GM03348 (cell line): ENCODE data around the gene ZNF701.
"Not testable (repeated sequence)": the region's sequence is repeated elsewhere in the genome, so short reads cannot be mapped to it uniquely, and the experiment has no call there.

ENCODE experiments used
- DNase-seq: peaks from one replicate; pipeline ENCODE4 v3.0.0; 2012; ENCODE audit warnings: low spot score

ZNF701 gene

DNA sequence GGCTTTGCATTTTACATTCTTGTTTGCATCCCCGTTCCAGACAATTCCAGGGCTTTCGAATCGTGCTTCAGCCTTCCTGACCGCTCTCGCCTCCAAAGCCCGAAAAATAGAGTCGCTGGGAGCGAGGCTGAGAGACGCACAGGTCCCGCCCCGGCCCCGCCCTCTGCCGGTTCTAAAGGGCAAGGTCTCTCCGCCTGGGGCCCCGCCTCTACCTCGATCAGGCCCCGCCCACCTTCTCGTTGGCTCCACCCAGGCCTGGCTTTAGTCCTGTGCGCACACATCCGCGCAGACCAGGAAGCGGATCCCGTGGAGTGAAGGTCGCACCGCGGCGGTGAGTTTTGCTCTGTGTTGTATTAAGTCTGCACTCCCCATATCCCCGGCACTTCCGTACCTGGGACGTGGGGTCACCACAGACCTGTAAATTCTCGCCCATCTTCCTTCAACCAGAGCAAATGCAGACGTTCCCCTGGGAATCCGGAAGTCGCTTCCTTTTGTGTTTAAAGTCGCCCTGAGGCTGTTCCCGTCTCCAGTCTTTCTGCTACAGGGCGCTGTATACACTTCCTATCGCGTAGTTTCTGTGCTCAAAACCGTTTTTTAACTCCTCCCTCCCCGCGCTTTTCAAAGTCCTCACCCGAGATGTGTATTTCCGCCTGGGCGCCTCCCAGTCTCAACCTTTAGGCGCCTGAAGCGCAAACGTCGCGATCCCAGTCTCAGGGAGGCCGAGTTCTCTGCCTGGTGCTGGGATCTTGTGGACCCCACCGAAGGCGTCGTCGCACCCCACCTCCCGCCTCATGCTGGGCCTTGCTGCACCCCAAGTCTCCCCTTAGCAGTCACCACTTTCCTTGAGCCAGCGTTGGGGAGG, at the start of gene ZNF701:
Gene ZNF701, plus strand, starts transcription at position 288 of the 862 bp plus-strand sequence. CDS start 3,861 bp downstream, outside the sequence.
- peak; percentile 95 for DNase-seq

DNA sequence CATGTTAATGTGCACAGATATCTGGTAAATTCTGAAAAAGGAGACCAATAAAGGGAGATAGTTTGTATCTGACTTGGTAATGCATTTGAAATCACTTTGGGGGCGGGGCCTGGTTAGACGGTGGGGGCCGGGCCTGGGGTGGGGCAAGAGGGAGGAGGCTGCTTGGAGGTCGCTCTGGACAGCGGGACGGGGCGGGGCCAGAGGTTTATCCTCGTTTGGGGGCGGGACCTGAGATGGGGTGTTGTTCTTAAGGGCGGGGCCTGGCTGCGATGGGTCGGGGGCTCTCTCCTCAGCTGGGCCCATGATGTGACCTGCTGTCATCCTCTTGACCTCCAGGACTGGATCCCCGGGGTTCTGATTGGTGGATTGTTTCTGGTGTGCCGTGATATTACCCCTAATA, 47.5 kb upstream of the ZNF701 start:
- DNase-seq = no peak

- DNase-seq = no peak
Observed at GRCh38 chr19:52524086-52524485, 46.0 kb upstream of the ZNF701 start.

DNA sequence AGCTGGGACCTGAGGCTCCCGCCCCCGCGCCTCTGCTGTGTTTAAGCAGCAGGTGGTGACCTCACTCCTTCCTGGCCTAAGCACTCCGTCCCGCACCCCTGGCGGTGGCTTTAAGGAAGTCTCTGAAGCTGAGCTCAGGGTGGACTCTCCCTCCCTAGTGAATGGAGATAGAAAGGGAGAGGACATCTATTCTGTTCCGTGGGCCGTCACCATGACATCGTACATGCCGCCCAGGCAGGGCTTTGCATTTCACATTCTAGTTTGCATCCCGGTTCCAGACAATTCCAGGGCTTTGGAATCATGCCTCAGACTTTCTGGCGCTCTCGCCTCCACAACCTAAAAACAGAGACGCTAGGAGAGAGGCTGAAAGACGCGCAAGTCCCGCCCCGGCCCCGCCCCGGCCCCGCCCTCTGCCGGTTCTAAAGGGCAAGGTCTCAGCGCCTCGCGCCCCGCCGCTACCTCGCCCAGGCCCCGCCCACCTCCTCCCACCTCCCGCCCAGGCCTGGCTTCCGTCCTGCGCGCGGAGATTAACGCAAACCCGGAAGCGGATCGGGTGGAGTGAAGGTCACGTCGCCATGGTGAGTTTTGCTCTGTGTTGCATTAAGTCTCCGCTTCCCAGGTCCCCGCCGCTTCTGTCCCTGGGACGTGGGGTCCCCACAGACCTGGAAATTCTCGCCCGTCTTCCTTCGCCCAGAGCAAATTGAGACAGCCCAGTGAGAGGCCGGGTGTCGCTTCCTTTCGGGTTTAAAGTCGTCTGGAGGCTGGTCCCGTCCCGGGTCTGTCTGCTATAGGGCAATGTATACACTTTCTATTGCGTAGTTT, 42.7 kb upstream of the ZNF701 start, which contains the start of gene ZNF808:
Gene ZNF808, plus strand, starts transcription at position 535 of the 822 bp plus-strand sequence. CDS start 15,617 bp downstream, outside the sequence.
- peak; percentile 95 for DNase-seq

GRCh38 chr19:52527956-52528351, 42.1 kb upstream of the ZNF701 start:
- peak; percentile 37 for DNase-seq

GRCh38 chr19:52532480-52532879, 37.6 kb upstream of the ZNF701 start:
- no peak for DNase-seq

DNA sequence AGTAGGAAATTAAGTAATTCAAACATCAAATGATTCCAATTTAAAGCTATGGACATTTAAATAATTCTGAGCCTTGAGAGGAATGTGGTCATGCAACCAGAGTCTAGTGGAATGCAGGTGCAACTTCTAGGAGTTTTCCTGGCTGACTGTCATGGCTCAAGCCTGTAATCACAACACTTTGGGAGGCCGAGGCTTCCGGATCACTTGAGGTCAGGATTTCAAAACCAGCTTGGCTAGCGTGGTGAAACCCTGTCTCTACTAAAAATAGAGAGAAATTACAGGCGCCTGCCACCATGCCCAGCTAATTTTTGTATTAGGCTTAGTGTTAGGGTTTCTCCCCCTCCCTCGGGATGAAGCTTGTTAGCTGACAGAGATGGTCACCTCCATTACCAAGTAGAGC, 36.2 kb upstream of the ZNF701 start:
- no peak for DNase-seq

DNA sequence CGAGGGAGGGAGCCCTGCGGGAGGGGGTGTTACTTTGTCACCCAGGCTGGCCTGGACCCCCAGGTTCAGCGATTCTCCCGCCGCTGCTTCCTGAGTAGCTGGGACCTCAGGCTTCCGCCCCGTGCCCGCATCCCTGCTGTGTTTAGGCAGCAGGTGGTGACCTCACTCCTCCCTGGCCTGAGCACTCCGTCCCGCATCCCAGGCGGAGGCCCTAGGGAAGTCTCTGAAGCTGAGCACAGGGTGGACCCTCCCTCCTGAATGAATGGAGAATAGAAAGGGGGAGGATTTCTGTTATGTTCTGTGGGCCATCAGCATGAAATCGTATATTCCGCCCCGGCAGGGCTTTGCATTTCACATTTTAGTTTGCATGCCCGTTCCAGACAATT, 34.7 kb upstream of the ZNF701 start:
- DNase-seq = not testable (repeated sequence)

DNA sequence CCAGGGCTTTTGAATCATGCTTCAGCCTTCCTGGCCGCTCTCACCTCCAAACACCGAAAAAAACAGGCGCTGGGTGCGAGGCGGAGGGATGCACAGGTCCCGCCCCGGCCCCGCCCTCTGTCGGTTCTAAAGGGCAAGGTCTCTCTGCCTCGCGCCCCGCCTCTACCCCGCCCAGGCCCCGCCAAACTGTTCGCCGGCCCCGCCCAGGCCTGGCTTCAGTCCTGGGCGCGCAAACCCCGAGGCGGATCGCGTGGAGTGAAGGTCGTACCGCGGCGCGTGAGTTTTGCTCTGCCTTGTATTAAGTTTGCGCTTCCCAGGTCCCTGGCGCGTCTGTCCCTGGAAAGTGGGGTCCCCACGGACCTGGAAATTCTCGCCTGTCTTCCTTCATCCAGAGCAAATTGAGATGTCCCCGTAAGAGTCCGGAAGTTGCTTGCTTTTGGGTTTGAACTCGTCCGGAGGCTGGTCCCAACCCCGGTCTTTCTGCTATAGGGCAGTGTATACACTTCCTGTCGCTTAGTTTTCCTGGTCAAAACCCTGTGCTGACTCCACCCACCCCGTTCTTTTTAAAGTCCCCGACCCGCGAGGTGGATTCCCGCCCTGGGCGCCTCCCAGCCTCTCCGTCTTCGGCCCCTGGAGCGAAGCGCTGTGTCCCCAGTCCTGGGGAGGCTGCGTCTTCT, 34.2 kb upstream of the ZNF701 start:
- DNase-seq = peak; percentile 94

- DNase-seq = no peak
Observed at GRCh38 chr19:52536448-52536800, 33.7 kb upstream of the ZNF701 start.

DNA sequence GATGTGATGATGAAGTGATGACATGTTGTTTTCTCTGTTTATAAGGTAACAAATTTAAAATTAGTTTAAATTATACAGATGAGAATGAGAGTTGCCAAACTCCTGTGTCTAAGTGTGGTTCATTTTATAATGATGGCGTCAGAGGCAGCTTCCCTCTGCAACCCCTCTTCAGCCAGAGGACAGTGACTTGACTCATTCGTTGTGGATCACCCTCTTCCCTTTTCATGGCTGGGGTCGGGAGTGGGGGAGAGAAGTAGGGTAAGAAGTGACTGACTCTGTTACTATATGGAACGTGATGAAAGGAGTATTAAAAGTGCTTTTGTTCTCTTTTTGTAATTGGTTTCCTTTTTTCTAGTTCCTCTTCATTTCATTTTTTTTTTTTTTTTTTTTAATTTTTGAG, 31.3 kb upstream of the ZNF701 start:
- not testable (repeated sequence) for DNase-seq

DNA sequence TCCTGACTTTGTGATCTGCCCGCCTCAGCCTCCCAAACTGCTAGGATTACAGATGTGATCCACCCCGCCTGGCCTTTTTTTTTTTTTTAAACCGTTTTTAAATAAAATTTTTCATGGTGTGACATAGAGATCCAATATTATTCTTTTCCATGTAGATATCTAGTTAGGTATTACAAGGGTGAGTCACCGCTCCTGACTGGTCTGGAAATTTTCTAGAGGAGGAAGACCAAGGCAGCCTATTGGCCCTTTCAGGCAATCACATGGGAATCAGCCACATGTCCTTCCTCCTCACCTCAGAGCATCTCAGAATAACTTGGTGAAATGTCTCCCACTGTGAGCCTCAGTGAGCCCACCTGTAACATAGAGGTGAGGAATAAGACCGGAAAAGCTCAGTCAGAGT, 28.9 kb upstream of the ZNF701 start:
- DNase-seq = not testable (repeated sequence)

- DNase-seq = no peak
Observed at GRCh38 chr19:52541608-52542007, 28.5 kb upstream of the ZNF701 start.

DNA sequence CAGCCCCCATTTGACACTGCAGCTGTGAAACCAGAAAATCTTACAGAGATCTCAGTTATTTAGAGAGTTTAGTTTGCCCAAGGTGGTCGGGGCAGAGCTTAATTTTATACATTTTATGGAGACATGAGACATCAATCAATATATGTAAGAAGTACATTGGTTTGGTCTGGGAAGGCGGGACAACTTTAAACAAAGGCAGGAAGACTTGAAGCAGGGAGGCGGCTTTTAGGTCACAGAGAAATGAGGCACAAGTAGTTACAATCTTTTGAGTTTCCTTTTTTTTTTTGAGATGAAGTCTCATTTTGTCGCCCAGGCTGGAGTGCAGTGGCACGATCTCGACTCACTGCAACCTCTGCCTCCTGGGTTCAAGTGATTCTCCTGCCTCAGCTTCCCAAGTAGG, 27.5 kb upstream of the ZNF701 start:
- DNase-seq = not testable (repeated sequence)

GRCh38 chr19:52542984-52543664, 27.0 kb upstream of the ZNF701 start:
- no peak for DNase-seq

DNA sequence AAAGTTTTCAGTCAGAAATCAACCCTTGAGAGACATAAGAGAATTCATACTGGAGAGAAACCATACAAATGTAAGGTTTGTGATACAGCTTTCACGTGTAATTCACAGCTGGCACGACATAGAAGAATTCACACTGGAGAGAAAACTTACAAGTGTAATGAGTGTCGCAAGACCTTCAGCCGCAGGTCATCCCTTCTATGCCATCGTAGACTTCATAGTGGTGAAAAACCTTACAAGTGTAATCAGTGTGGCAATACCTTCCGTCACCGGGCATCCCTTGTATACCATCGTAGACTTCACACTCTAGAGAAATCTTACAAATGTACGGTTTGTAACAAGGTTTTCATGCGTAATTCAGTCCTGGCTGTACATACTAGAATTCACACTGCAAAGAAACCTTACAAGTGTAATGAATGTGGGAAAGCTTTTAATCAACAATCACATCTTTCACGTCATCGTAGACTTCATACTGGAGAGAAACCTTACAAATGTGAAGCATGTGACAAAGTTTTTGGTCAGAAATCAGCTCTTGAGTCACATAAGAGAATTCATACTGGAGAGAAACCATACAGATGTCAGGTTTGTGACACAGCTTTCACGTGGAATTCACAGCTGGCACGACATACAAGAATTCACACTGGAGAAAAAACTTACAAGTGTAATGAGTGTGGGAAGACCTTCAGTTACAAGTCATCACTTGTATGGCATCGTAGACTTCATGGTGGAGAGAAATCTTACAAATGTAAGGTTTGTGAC, 15.7 kb upstream of the ZNF701 start:
- no peak for DNase-seq

DNA sequence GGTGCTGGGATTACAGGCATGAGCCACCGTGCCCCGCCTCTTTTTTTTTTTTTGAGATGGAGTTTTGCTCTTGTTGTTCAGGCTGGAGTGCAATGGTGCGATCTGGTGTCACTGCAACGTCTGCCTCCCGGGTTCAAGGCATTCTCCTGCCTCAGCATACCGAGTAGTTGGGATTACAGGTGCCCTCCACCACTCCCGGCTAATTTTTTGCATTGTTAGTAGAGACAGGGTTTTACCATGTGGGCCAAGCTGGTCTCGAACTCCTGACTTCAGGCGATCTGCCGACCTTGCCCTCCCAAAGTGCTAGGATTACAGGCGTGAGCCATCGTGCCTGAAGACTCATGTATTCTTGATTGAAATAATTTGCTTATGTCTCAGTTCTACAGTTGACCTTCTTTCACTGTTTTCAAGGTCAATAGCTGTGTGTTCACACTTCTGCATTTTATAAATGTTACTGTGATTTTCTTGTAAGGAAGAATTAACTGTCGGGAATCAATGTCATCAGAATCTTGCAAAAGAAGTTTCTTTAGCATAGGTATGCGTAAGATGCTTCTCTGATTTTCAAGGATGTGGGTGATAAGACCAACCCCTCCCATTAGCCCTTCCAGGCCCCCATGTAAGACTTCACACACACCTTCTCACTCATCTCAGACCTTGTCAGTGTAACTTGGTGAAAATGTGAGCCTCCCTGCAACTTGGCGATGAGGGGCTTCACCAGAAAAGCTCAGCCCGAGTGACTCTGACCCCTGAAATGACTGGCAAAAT, 12.7 kb upstream of the ZNF701 start:
- DNase-seq = no peak

DNA sequence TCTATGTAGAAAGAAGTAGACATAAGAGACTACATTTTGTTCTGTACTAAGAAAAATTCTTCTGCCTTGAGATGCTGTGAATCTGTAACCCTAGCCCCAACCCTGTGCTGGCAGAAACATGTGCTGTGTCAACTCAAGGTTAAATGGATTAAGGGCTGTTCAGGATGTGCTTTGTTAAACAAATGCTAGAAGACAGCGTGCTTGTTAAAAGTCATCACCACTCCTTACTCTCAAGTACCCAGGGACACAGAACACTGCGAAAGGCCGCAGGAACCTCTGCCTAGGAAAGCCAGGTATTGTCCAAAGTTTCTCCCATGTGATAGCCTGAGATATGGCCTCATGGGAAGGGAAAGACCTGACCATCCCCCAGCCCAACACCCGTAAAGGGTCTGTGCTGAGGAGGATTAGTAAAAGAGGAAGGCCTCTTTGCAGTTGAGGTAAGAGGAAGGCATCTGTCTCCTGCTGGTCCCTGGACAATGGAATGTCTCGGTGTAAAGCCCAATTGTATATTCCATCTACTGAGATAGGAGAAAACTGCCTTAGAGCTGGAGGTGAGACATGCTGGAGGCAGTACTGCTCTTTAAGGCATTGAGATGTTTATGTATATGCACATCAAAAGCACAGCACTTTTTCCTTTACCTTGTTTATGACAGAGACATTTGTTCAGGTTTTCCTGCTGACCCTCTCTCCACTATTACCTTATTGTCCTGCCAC, 11.2 kb upstream of the ZNF701 start:
- not testable (repeated sequence) for DNase-seq

DNA sequence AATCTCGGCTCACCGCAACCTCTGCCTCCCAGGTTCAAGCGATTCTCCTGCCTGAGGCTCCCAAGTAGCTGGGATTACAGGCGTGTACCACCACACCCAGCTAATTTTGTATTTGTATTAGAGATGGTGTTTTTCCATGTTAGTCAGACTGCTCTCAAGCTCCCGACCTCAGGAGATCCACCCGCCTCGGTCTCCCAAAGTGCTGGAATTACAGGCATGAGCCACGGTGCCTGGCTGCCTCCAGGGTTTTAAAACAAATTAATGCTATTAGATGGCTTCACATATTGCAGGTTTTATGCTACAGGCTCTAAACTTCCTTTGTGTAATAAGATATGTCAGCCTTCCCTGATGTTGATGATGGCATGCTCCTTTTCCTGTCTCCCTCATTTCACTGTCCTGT, 8.5 kb upstream of the ZNF701 start:
- not testable (repeated sequence) for DNase-seq

- DNase-seq = no peak
Observed at GRCh38 chr19:52566121-52566520, 4.0 kb upstream of the ZNF701 start.
